ENCODE data around the gene ABCA3.
"Not testable (repeated sequence)": the region's sequence is repeated elsewhere in the genome, so short reads cannot be mapped to it uniquely, and the experiment has no call there.

Gene ABCA3

GRCh38 chr16:2252806-2253148 lies 87.8 kb downstream of the ABCA3 start:
- DNase-seq = no peak

- DNase-seq = peak; percentile 90 to 93
Measured at GRCh38 chr16:2251296-2252111, 89.0 kb downstream of the ABCA3 start, which contains the start of gene ECI1. Gene ECI1, minus strand, starts transcription at chr16:2251587. Its CDS starts 21 bp downstream, at chr16:2251566.

- peak; percentile 65 to 66 for DNase-seq
Measured at GRCh38 chr16:2250652-2251295, 89.8 kb downstream of the ABCA3 start.

GRCh38 chr16:2246301-2246885 lies 94.1 kb downstream of the ABCA3 start:
- no peak for DNase-seq

- DNase-seq = no peak
Measured at GRCh38 chr16:2244926-2245795, 95.4 kb downstream of the ABCA3 start.

GRCh38 chr16:2244301-2244700 lies 96.2 kb downstream of the ABCA3 start:
- DNase-seq = no peak

GRCh38 chr16:2243781-2244180 lies 96.7 kb downstream of the ABCA3 start:
- no peak for DNase-seq

GRCh38 chr16:2243031-2243528 lies 97.4 kb downstream of the ABCA3 start:
- DNase-seq = no peak

GRCh38 chr16:2242598-2242997 lies 97.9 kb downstream of the ABCA3 start:
- DNase-seq = no peak

GRCh38 chr16:2240331-2240730 lies 100.2 kb downstream of the ABCA3 start:
- DNase-seq = not testable (repeated sequence)

GRCh38 chr16:2238838-2239675 lies 101.5 kb downstream of the ABCA3 start:
- DNase-seq = no peak

- no peak for DNase-seq
Measured at GRCh38 chr16:2238150-2238837, 102.2 kb downstream of the ABCA3 start.

GRCh38 chr16:2237493-2238149 lies 102.9 kb downstream of the ABCA3 start:
- DNase-seq = no peak

GRCh38 chr16:2237102-2237482 lies 103.4 kb downstream of the ABCA3 start:
- no peak for DNase-seq

GRCh38 chr16:2236337-2237101 lies 104.0 kb downstream of the ABCA3 start, which contains the start of gene DNASE1L2:
Gene DNASE1L2, plus strand, starts transcription at chr16:2236444. Its CDS starts 373 bp downstream, at chr16:2236817.
- DNase-seq = peak in 1 of 2 experiments; percentile 41

- DNase-seq = no peak
Measured at GRCh38 chr16:2235695-2236336, 104.7 kb downstream of the ABCA3 start.

GRCh38 chr16:2235234-2235651 lies 105.3 kb downstream of the ABCA3 start:
- DNase-seq = no peak

- no peak for DNase-seq
Measured at GRCh38 chr16:2234813-2235170, 105.7 kb downstream of the ABCA3 start.

Measured in activated T-cell treated with anti-CD3 and anti-CD28 coated beads, Interleukin-2, amount 50 U/mL, for 48 hours (primary cell).